Peyer's patch (tissue), 4 donors: Measurements from ENCODE around the gene PARP11.

ENCODE experiments used
- POLR2A ChIP-seq, 2 donors: fragments of 450-650 bp; IDR thresholded peaks; one replicate each; pipeline ENCODE4 v1.5.1; 2017; ENCODE audit warnings: antibody characterized with exemption in 2 of 2, mild to moderate bottlenecking in 2 of 2, moderate library complexity in 2 of 2
- TF ChIP-seq, protein P1 (sequence below), 6 experiments: fragments of 450-650 bp in 4 of 6; fragments of 200-600 bp in 2 of 6; sonication (generic) in 1 of 6; IDR thresholded peaks; one replicate each; pipeline ENCODE4 v1.5.1; 2017 to 2019; ENCODE audit warnings: antibody characterized with exemption in 6 of 6, mild to moderate bottlenecking in 3 of 6, moderate library complexity in 1 of 6

DNA sequence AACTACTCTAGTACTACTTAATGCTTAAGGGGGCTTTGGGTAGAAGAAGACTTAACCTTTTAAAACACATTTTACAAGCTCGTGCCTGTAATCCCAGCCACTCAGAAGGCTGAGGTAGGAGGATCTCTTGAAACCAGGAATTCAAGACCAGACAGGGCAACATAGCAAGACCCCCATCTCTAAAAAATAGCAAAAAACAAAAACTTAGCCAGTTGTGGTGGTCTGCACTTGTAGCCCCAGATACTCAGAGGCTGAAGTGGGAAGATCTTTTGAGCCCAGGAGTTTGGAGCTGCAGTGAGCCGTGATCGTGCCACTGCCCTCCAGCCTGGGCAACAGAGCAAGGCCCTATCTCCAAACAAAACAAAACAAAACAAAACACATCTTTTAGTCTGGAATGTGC lies 39.7 kb upstream of the PARP11 start:
- TF ChIP-seq, protein P1, sequence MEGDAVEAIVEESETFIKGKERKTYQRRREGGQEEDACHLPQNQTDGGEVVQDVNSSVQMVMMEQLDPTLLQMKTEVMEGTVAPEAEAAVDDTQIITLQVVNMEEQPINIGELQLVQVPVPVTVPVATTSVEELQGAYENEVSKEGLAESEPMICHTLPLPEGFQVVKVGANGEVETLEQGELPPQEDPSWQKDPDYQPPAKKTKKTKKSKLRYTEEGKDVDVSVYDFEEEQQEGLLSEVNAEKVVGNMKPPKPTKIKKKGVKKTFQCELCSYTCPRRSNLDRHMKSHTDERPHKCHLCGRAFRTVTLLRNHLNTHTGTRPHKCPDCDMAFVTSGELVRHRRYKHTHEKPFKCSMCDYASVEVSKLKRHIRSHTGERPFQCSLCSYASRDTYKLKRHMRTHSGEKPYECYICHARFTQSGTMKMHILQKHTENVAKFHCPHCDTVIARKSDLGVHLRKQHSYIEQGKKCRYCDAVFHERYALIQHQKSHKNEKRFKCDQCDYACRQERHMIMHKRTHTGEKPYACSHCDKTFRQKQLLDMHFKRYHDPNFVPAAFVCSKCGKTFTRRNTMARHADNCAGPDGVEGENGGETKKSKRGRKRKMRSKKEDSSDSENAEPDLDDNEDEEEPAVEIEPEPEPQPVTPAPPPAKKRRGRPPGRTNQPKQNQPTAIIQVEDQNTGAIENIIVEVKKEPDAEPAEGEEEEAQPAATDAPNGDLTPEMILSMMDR (IDR thresholded peaks at IDR 0.05) = no peak
- no peak for TF ChIP-seq POLR2A (IDR thresholded peaks at IDR 0.05)
